Measurements from ENCODE around the gene SLC1A7.

DNA sequence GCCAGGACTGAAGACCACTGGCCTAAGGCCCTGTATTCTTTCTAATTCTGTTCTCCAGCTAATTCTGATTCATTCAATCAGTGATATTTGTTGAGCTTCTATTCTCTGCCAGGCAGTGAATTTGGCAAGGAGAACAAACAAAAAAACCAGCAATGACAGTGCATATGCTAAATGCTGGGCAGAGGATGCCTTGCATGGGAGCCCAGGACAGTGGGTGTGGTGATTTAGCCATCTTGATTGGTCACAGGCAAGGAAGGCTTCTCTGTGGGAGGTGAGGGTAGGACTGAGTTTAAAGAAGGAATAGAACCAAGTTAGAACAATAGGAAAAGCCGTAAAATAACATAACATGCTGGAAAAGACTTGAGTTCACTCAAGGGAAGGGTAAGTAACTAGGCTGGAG, 45.0 kb upstream of the SLC1A7 start:
- TF ChIP-seq, protein P1, sequence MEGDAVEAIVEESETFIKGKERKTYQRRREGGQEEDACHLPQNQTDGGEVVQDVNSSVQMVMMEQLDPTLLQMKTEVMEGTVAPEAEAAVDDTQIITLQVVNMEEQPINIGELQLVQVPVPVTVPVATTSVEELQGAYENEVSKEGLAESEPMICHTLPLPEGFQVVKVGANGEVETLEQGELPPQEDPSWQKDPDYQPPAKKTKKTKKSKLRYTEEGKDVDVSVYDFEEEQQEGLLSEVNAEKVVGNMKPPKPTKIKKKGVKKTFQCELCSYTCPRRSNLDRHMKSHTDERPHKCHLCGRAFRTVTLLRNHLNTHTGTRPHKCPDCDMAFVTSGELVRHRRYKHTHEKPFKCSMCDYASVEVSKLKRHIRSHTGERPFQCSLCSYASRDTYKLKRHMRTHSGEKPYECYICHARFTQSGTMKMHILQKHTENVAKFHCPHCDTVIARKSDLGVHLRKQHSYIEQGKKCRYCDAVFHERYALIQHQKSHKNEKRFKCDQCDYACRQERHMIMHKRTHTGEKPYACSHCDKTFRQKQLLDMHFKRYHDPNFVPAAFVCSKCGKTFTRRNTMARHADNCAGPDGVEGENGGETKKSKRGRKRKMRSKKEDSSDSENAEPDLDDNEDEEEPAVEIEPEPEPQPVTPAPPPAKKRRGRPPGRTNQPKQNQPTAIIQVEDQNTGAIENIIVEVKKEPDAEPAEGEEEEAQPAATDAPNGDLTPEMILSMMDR (IDR thresholded peaks at IDR 0.05): no peak
- no peak for TF ChIP-seq POLR2A (IDR thresholded peaks at IDR 0.05)

Measured in testis (tissue), 2 donors.